AML-193 (cell line): ENCODE results near the gene ABCD1.

Source experiments
- DNase-seq, 2 experiments: peaks; one replicate each; lab custom pipeline; 2025; lab: John Stamatoyannopoulos, UW

Gene ABCD1

GRCh38 chrX:153793291-153793690 lies 68.6 kb downstream of the ABCD1 start:
- peak; percentile 9 to 10 for DNase-seq
